Keratinocyte (primary cell): ENCODE data around the gene CRLF1. TPM values are rescaled to one million over a fixed set of nuclear protein-coding genes. Genes with fewer than 3 reads are reported as not detected.

Source experiments
- DNase-seq: peaks from one replicate; pipeline ENCODE4 v3.0.0-alpha.2; 2011; ENCODE audit warnings: low read depth, missing footprints, low spot score
- FAIRE-seq: peaks from 2 replicates; lab custom pipeline; 2011; peaks lifted over from hg19 to GRCh38; lab: Jason Lieb, UNC
- H2AFZ ChIP-seq: 2 replicates; pipeline ENCODE4 v1.6.0; 2012; ENCODE audit warnings: low read length, control low read depth, inconsistent platforms; ENCODE audit not compliant: control insufficient read depth
- H3K27ac ChIP-seq: 2 replicates; pipeline ENCODE4 v1.5.1; 2011; ENCODE audit warnings: low read length; ENCODE audit not compliant: control insufficient read depth, insufficient read depth
- H3K27me3 ChIP-seq: 3 replicates; pipeline ENCODE4 v1.6.0; 2011; ENCODE audit warnings: low read length; ENCODE audit not compliant: control insufficient read depth, insufficient read depth; ENCODE audit errors: extremely low read depth
- H3K36me3 ChIP-seq, 2 experiments: 2 replicates in 1 of 2; 3 replicates in 1 of 2; pipeline ENCODE4 v1.5.1; 2011; ENCODE audit warnings: low read length in 2 of 2, mild to moderate bottlenecking in 1 of 2; ENCODE audit not compliant: control insufficient read depth in 2 of 2, insufficient read depth in 2 of 2; ENCODE audit errors: extremely low read depth in 1 of 2
- H3K4me1 ChIP-seq: 3 replicates; pipeline ENCODE4 v1.5.1; 2011; ENCODE audit warnings: low read length; ENCODE audit not compliant: control insufficient read depth, insufficient read depth; ENCODE audit errors: extremely low read depth
- H3K4me2 ChIP-seq: 3 replicates; pipeline ENCODE4 v1.6.0; 2011; ENCODE audit warnings: low read depth, low read length; ENCODE audit not compliant: control insufficient read depth, insufficient read depth; ENCODE audit errors: extremely low read depth
- H3K4me3 ChIP-seq, 3 experiments: fragments of 200-600 bp in 1 of 3; sonication (generic) in 1 of 3; 2 replicates in 2 of 3; 3 replicates in 1 of 3; pipeline ENCODE4 v1.5.1; 2011 to 2016; ENCODE audit warnings: low read length in 3 of 3, mild to moderate bottlenecking in 3 of 3, control low read depth in 2 of 3, inconsistent platforms in 1 of 3, low read depth in 1 of 3, mixed read lengths in 1 of 3, mixed run types in 1 of 3, moderate library complexity in 1 of 3; ENCODE audit not compliant: control insufficient read depth in 2 of 3, insufficient read depth in 2 of 3; ENCODE audit errors: extremely low read depth in 1 of 3
- H3K79me2 ChIP-seq: 2 replicates; pipeline ENCODE4 v1.6.0; 2012; ENCODE audit warnings: low read length; ENCODE audit not compliant: control insufficient read depth, insufficient read depth
- H3K9ac ChIP-seq: 3 replicates; pipeline ENCODE4 v1.6.0; 2011; ENCODE audit warnings: low read length; ENCODE audit not compliant: control insufficient read depth, insufficient read depth; ENCODE audit errors: extremely low read depth
- H3K9me1 ChIP-seq: 3 replicates; pipeline ENCODE4 v1.6.0; 2011; ENCODE audit warnings: low read length; ENCODE audit not compliant: control insufficient read depth, insufficient read depth; ENCODE audit errors: extremely low read depth
- H3K9me3 ChIP-seq: 2 replicates; pipeline ENCODE4 v1.5.1; 2012; ENCODE audit warnings: low read depth, low read length; ENCODE audit not compliant: control insufficient read depth
- H4K20me1 ChIP-seq: 3 replicates; pipeline ENCODE4 v1.6.0; 2011; ENCODE audit warnings: low read length; ENCODE audit not compliant: control insufficient read depth, insufficient read depth; ENCODE audit errors: extremely low read depth
- EZH2 ChIP-seq: IDR thresholded peaks from one replicate; pipeline ENCODE4 v1.6.1; 2012; ENCODE audit warnings: inconsistent platforms, mild to moderate bottlenecking, low read length, moderate library complexity
- dilution Hi-C: fragments of 300-500 bp; cut with MboI; formaldehyde crosslinking; loops from one replicate; pipeline ENCODE4 v1.7.0; 2020; ENCODE audit warnings: low sequenced_read_pairs; ENCODE audit not compliant: extremely low pct_ligation_motif_present
- polyA plus RNA-seq, 5 experiments: library from polyadenylated mRNA; depleted of rRNA in 3 of 5; stranded (reverse) in 3 of 5; stranded (forward) in 1 of 5; unstranded in 1 of 5; fragments of >200 nt; gene quantifications; 1 replicate in 1 of 5; 2 replicates in 3 of 5; 3 replicates in 1 of 5; pipeline versions ENCODE4 v1.2.1 to v1.2.3, GENCODE V29; 2011 to 2012; ENCODE audit warnings: missing spikeins in 2 of 5, low read depth in 1 of 5, low replicate concordance in 1 of 5
- TF ChIP-seq, protein P1 (sequence below), 3 experiments: IDR thresholded peaks in 1 of 3; conservative IDR thresholded peaks in 1 of 3; optimal IDR thresholded peaks in 1 of 3; 2 replicates in 2 of 3; 3 replicates in 1 of 3; pipeline versions ENCODE3 to v1.5.1; 2011; ENCODE audit warnings: low read length in 3 of 3, mild to moderate bottlenecking in 3 of 3, moderate library complexity in 2 of 3, control low read depth in 1 of 3, inconsistent platforms in 1 of 3; ENCODE audit not compliant: insufficient read depth in 2 of 3; ENCODE audit errors: extremely low read depth in 1 of 3

Gene CRLF1
- polyA plus RNA-seq, 1 donor (not counting 4 experiments of a cell fraction or from before 2014, with no cell fraction given), result 0.20 TPM

GRCh38 chr19:18591735-18592385 lies 14.7 kb downstream of the CRLF1 start:
- Histone ChIP-seq H3K4me3 (no peak overlapping the region), H3K9me3 (no peaks in the 10 kb centered on the region), H3K9ac (no peak overlapping the region), H3K79me2 (peaks cover 9% of the 10 kb centered on the region), H2AFZ (no peak overlapping the region), H3K27me3 (no peaks in the 10 kb centered on the region), H3K4me2 (no peak overlapping the region), H3K4me1 (peaks cover 13% of the 10 kb centered on the region), H3K27ac (no peak overlapping the region), H3K36me3 (peaks cover 5 to 8% of the 10 kb centered on the region in 2 experiments), H4K20me1 (no peaks in the 10 kb centered on the region), H3K9me1 (no peaks in the 10 kb centered on the region)
- TF ChIP-seq, protein P1, sequence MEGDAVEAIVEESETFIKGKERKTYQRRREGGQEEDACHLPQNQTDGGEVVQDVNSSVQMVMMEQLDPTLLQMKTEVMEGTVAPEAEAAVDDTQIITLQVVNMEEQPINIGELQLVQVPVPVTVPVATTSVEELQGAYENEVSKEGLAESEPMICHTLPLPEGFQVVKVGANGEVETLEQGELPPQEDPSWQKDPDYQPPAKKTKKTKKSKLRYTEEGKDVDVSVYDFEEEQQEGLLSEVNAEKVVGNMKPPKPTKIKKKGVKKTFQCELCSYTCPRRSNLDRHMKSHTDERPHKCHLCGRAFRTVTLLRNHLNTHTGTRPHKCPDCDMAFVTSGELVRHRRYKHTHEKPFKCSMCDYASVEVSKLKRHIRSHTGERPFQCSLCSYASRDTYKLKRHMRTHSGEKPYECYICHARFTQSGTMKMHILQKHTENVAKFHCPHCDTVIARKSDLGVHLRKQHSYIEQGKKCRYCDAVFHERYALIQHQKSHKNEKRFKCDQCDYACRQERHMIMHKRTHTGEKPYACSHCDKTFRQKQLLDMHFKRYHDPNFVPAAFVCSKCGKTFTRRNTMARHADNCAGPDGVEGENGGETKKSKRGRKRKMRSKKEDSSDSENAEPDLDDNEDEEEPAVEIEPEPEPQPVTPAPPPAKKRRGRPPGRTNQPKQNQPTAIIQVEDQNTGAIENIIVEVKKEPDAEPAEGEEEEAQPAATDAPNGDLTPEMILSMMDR (optimal IDR thresholded peaks at IDR 0.05 in 1 of 3, IDR thresholded peaks at IDR 0.05 in 1 of 3, conservative IDR thresholded peaks at IDR 0.05 in 1 of 3; ENCODE audit: extremely low read depth in 1 of 3, insufficient read depth in 2 of 3, low read length in 3 of 3), result no peak
- no peak for TF ChIP-seq EZH2
- DNase-seq (no peak), FAIRE-seq (no peak)
- dilution Hi-C loops, result no loop called here

DNA sequence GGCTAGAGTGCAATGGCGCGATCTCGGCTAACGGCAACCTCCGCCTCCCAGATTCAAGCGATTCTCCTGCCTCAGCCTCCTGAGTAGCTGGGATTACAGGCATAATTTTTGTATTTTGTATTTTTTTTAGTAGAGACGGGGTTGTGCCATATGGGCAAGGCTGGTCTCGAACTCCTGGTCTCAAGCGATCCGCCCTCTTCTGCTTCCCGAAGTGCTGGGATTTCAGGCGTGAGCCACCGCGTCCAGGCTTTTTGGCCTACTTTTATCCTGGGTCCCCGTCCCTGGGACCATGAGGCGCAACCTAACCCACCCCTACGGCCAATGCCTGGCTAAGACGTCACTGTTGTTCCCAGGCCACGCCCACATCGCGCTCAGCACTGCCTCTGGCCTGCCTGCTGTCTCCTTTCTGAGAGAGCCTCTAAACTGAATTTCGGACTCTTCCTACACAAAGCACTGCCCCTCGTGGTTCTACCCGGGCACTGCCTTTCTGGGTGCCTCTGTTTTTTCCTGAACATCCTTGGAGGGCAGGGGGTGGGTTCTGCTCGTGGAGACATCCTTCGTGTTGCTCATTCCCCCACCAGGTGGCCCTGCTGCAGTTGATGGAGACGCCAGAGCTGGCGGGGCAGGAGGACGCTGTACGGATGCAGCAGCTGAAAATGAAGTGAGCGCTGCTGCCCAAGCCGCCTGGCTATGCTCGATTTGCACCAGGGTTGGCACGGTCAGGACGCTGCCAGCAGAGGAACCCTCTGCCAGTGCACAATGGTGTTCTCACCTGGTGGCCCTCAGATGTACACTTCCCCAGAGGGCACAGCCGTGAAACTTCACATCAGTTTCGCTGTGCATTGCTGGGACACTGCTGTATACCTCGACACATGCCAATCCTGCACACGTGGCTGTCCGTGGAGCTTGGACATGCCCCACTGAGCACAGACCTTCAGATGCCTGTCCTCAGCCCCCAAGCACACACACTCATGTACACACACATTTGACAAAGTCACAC lies 16.0 kb downstream of the CRLF1 start:
- Histone ChIP-seq H3K27me3 (no peaks in the 10 kb centered on the region), H3K9me1 (no peaks in the 10 kb centered on the region), H3K9me3 (no peaks in the 10 kb centered on the region), H3K9ac (peak overlapping the region; percentile 72), H3K4me3 (peak overlapping the region in 2 of 3 experiments; percentile 74 to 84), H3K4me2 (peak overlapping the region; percentile 91), H2AFZ (no peak overlapping the region), H3K27ac (no peak overlapping the region), H3K36me3 (peaks cover 5 to 8% of the 10 kb centered on the region in 2 experiments), H3K4me1 (peaks cover 13% of the 10 kb centered on the region), H4K20me1 (no peaks in the 10 kb centered on the region), H3K79me2 (peaks cover 9% of the 10 kb centered on the region)
- TF ChIP-seq, protein P1 (optimal IDR thresholded peaks at IDR 0.05 in 1 of 3, IDR thresholded peaks at IDR 0.05 in 1 of 3, conservative IDR thresholded peaks at IDR 0.05 in 1 of 3; ENCODE audit: extremely low read depth in 1 of 3, insufficient read depth in 2 of 3, low read length in 3 of 3), result peak in 2 of 3 experiments; percentile 28 to 41
- TF ChIP-seq EZH2, result no peak
- dilution Hi-C loops, result no loop called here
- FAIRE-seq (no peak), DNase-seq (no peak)
